WTC11 (cell line): ENCODE data around the gene TTC39A. TPM values are rescaled to one million over a fixed set of nuclear protein-coding genes. Genes with fewer than 3 reads are reported as not detected.
A peak's percentile ranks its signal among the peaks of the same experiment; 100 is the strongest.

ENCODE experiments used
- ATAC-seq: fragments of 200-7000 bp; cut with Tn5 transposase; 2 replicates; pipeline ENCODE4 v1.10.0; 2021; ENCODE audit warnings: mild to moderate bottlenecking, moderate library complexity
- CTCF ChIA-PET: fragments of 300-600 bp; sonication (Branson Sonifier 250); formaldehyde crosslinking; loops from one replicate; lab custom pipeline; 2021; ENCODE audit warnings: antibody characterized with exemption; lab: Charles Lee
- POLR2A ChIA-PET: fragments of 350-600 bp; sonication (Branson Sonifier 250); formaldehyde crosslinking; loops from one replicate; lab custom pipeline; 2021; ENCODE audit warnings: antibody characterized with exemption; lab: Charles Lee
- DNase-seq: peaks from one replicate; pipeline ENCODE4 v3.0.0; 2021; ENCODE audit warnings: low spot score
- H3K27ac Mint-ChIP-seq: 2 replicates; pipeline ENCODE4 v1.8.0; 2021; ENCODE audit warnings: mixed read lengths
- H3K27me3 Mint-ChIP-seq: 2 replicates; pipeline ENCODE4 v1.8.0; 2021; ENCODE audit warnings: low read depth, mild to moderate bottlenecking, moderate library complexity, mixed read lengths
- H3K36me3 Mint-ChIP-seq: 2 replicates; pipeline ENCODE4 v1.8.0; 2021; ENCODE audit warnings: mixed read lengths
- H3K4me1 Mint-ChIP-seq: 2 replicates; pipeline ENCODE4 v1.8.0; 2022; ENCODE audit warnings: mixed read lengths
- H3K4me3 Mint-ChIP-seq: 2 replicates; pipeline ENCODE4 v1.8.0; 2021; ENCODE audit warnings: mild to moderate bottlenecking, moderate library complexity, mixed read lengths
- H3K9me3 Mint-ChIP-seq: 2 replicates; pipeline ENCODE4 v1.8.0; 2021; ENCODE audit warnings: mixed read lengths
- ATF2 ChIP-seq: sonication (generic); formaldehyde crosslinking; IDR thresholded peaks from 2 replicates; pipeline ENCODE4 v1.8.1; 2022; ENCODE audit warnings: low read depth, missing genetic modification reagents, borderline replicate concordance
- CDX4 ChIP-seq: fragments of 250-450 bp; sonication (Bioruptor Pico); IDR thresholded peaks from 2 replicates; pipeline ENCODE4 v1.9.0; 2021; ENCODE audit warnings: moderate library complexity, mild to moderate bottlenecking, inconsistent platforms, borderline replicate concordance
- CREB1 ChIP-seq: sonication (generic); formaldehyde crosslinking; IDR thresholded peaks from 2 replicates; pipeline ENCODE4 v1.8.0; 2023; ENCODE audit warnings: mild to moderate bottlenecking, missing genetic modification reagents
- HMGXB4 ChIP-seq: sonication (generic); formaldehyde crosslinking; IDR thresholded peaks from 2 replicates; pipeline ENCODE4 v1.8.1; 2023; ENCODE audit warnings: mild to moderate bottlenecking, moderate library complexity, missing genetic modification reagents
- KAT7 ChIP-seq: sonication (generic); formaldehyde crosslinking; IDR thresholded peaks from 2 replicates; pipeline ENCODE4 v1.8.1; 2023; ENCODE audit warnings: missing genetic modification reagents, mild to moderate bottlenecking, borderline replicate concordance
- MAX ChIP-seq: sonication (generic); formaldehyde crosslinking; IDR thresholded peaks from 2 replicates; pipeline ENCODE4 v1.8.0; 2022; ENCODE audit warnings: mild to moderate bottlenecking, missing genetic modification reagents
- MYBL2 ChIP-seq: sonication (generic); formaldehyde crosslinking; IDR thresholded peaks from 2 replicates; pipeline ENCODE4 v1.8.1; 2023; ENCODE audit warnings: mild to moderate bottlenecking, moderate library complexity, missing genetic modification reagents
- NR3C1 ChIP-seq: sonication (generic); formaldehyde crosslinking; conservative IDR thresholded peaks from 2 replicates; pipeline ENCODE4 v1.8.1; 2023; ENCODE audit warnings: low read depth, mild to moderate bottlenecking, missing genetic modification reagents
- RORB ChIP-seq: fragments of 250-450 bp; sonication (Bioruptor Pico); IDR thresholded peaks from 2 replicates; pipeline ENCODE4 v1.9.0; 2021; ENCODE audit warnings: mild to moderate bottlenecking
- SMAD3 ChIP-seq: sonication (generic); formaldehyde crosslinking; IDR thresholded peaks from 2 replicates; pipeline ENCODE4 v1.8.0; 2022; ENCODE audit warnings: missing genetic modification reagents, mild to moderate bottlenecking, borderline replicate concordance
- SMAD4 ChIP-seq: sonication (generic); formaldehyde crosslinking; IDR thresholded peaks from 2 replicates; pipeline ENCODE4 v1.8.0; 2022; ENCODE audit warnings: mild to moderate bottlenecking, missing genetic modification reagents
- SP1 ChIP-seq: sonication (generic); formaldehyde crosslinking; conservative IDR thresholded peaks from 2 replicates; pipeline ENCODE4 v1.8.1; 2022; ENCODE audit warnings: missing genetic modification reagents
- TCF7 ChIP-seq: sonication (generic); formaldehyde crosslinking; IDR thresholded peaks from 2 replicates; pipeline ENCODE4 v1.8.0; 2022; ENCODE audit warnings: mild to moderate bottlenecking, low read depth, missing genetic modification reagents, moderate library complexity
- USF1 ChIP-seq: sonication (generic); formaldehyde crosslinking; IDR thresholded peaks from 2 replicates; pipeline ENCODE4 v1.8.0; 2022; ENCODE audit warnings: mild to moderate bottlenecking, missing genetic modification reagents
- ZNF121 ChIP-seq: sonication (generic); formaldehyde crosslinking; IDR thresholded peaks from 2 replicates; pipeline ENCODE4 v1.8.0; 2023; ENCODE audit warnings: missing genetic modification reagents
- ZNF416 ChIP-seq: fragments of 250-450 bp; sonication (Bioruptor Pico); IDR thresholded peaks from 2 replicates; pipeline ENCODE4 v1.9.0; 2021; ENCODE audit warnings: mild to moderate bottlenecking, inconsistent platforms
- ZNF423 ChIP-seq: fragments of 250-450 bp; sonication (Bioruptor Pico); IDR thresholded peaks from 2 replicates; pipeline ENCODE4 v2.1.2; 2022; ENCODE audit warnings: mild to moderate bottlenecking, moderate library complexity
- total RNA-seq: library from RNA; stranded (reverse); gene quantifications from 3 replicates; pipeline ENCODE4 v1.2.3, GENCODE V29; 2021
- TF ChIP-seq, protein P1 (sequence below): fragments of 250-450 bp; sonication (Bioruptor Pico); IDR thresholded peaks from 2 replicates; pipeline ENCODE4 v2.1.2; 2022; ENCODE audit warnings: mild to moderate bottlenecking, moderate library complexity
- TF ChIP-seq, protein P2 (sequence below): sonication (generic); formaldehyde crosslinking; IDR thresholded peaks from 2 replicates; pipeline ENCODE4 v1.8.1; 2022; ENCODE audit warnings: mild to moderate bottlenecking, missing genetic modification reagents, moderate library complexity, borderline replicate concordance
- TF ChIP-seq, protein P3 (sequence below): sonication (generic); formaldehyde crosslinking; IDR thresholded peaks from 2 replicates; pipeline ENCODE4 v1.8.0; 2022; ENCODE audit warnings: mild to moderate bottlenecking, missing genetic modification reagents
- TF ChIP-seq, protein P4 (sequence below): sonication (generic); formaldehyde crosslinking; IDR thresholded peaks from 2 replicates; pipeline ENCODE4 v1.8.1; 2023; ENCODE audit warnings: mild to moderate bottlenecking, missing genetic modification reagents

TTC39A gene
- total RNA-seq, 1 experiment from 2014 or later, result 3.4 TPM

DNA sequence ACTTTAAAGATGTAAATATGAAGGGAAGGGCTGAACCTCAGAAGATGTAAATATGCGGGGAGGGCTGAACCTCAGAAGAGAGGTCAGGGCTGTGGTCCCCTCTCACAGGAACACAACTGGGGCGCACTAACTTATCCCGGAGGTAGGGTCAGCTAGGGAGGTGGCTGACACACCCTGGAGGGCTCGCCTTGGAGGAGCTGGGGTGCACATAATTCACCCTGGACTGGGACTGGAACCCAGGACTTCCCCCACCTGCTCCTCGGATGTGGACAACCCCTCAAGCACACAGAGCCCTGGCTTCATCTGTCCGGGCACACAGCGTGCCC is 13.9 kb upstream of the TTC39A start (continued):
- no peak for TF ChIP-seq ZNF416
- TF ChIP-seq CREB1, result no peak
- TF ChIP-seq, protein P1, sequence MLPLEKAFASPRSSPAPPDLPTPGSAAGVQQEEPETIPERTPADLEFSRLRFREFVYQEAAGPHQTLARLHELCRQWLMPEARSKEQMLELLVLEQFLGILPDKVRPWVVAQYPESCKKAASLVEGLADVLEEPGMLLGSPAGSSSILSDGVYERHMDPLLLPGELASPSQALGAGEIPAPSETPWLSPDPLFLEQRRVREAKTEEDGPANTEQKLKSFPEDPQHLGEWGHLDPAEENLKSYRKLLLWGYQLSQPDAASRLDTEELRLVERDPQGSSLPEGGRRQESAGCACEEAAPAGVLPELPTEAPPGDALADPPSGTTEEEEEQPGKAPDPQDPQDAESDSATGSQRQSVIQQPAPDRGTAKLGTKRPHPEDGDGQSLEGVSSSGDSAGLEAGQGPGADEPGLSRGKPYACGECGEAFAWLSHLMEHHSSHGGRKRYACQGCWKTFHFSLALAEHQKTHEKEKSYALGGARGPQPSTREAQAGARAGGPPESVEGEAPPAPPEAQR, result no peak
- no peak for TF ChIP-seq USF1 (CRISPR knock-in tag)

GRCh38 chr1:51343624-51344023 is 13.3 kb upstream of the TTC39A start:
- no peaks in the 10 kb centered on the region for H3K36me3 Mint-ChIP-seq
- CTCF ChIA-PET, result interaction anchor here (0.6 to 4.7 kb wide), 3 partner anchors 17 to 258 kb away, joined by 3 to 15 read pairs (median 9); no protein-coding TSS in a partner anchor
- peaks cover 22% of the 10 kb centered on the region for H3K27me3 Mint-ChIP-seq
- H3K9me3 Mint-ChIP-seq, result no peaks in the 10 kb centered on the region
- no peak for DNase-seq
- H3K27ac Mint-ChIP-seq, result no peak overlapping the region
- POLR2A ChIA-PET, result no interaction called here
- no peak for ATAC-seq
- H3K4me1 Mint-ChIP-seq, result peaks cover 14% of the 10 kb centered on the region
- TF ChIP-seq MAX (CRISPR knock-in tag) (no peak), ZNF121 (CRISPR knock-in tag) (peak; percentile 25; the same call in 1 of the 2 replicates)
- H3K4me3 Mint-ChIP-seq, result peak overlapping the region; percentile 58

DNA sequence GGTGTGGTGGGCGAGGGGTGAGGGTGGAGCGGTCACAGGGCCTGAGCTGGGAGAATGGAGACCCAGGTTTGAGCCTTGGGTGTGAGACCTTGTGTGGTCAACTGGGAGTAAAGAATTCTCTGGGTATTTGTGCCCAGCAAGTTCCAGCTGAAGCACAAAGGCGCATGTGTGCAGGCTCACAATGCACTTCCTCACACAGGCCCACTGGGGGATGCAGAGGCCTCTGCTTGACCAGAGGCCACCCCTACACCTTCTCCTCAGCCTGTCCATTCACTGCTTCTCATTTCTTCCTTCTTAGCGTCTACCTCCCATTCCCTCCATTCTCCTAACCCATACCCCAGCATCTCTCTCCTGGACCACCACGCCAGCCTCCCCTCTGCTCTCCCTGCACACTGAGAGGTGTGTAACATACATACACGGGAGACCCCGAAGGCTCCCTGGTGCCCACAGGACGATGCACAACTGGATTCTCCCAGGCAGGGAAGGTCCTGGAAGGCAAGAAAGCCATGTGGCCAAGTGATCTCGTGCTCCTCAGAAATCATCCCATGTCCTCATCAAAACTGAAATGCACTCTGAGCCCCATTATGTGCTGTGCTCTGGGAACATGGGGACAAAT is 12.3 kb upstream of the TTC39A start:
- H3K4me3 Mint-ChIP-seq, result no peak overlapping the region
- peaks cover 22% of the 10 kb centered on the region for H3K27me3 Mint-ChIP-seq
- DNase-seq (no peak), ATAC-seq (no peak)
- ChIA-PET CTCF (interaction anchor here (4.7 kb wide), 1 partner anchor 46 kb away, joined by 15 read pairs; no protein-coding TSS in a partner anchor), POLR2A (no interaction called here)
- H3K36me3 Mint-ChIP-seq, result no peaks in the 10 kb centered on the region
- no peaks in the 10 kb centered on the region for H3K9me3 Mint-ChIP-seq
- no peak overlapping the region for H3K27ac Mint-ChIP-seq
- H3K4me1 Mint-ChIP-seq, result peaks cover 14% of the 10 kb centered on the region
- TF ChIP-seq, protein P2, sequence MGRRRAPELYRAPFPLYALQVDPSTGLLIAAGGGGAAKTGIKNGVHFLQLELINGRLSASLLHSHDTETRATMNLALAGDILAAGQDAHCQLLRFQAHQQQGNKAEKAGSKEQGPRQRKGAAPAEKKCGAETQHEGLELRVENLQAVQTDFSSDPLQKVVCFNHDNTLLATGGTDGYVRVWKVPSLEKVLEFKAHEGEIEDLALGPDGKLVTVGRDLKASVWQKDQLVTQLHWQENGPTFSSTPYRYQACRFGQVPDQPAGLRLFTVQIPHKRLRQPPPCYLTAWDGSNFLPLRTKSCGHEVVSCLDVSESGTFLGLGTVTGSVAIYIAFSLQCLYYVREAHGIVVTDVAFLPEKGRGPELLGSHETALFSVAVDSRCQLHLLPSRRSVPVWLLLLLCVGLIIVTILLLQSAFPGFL (CRISPR knock-in tag), result no peak
- no peak for TF ChIP-seq SMAD3 (CRISPR knock-in tag)
- TF ChIP-seq, protein P3, sequence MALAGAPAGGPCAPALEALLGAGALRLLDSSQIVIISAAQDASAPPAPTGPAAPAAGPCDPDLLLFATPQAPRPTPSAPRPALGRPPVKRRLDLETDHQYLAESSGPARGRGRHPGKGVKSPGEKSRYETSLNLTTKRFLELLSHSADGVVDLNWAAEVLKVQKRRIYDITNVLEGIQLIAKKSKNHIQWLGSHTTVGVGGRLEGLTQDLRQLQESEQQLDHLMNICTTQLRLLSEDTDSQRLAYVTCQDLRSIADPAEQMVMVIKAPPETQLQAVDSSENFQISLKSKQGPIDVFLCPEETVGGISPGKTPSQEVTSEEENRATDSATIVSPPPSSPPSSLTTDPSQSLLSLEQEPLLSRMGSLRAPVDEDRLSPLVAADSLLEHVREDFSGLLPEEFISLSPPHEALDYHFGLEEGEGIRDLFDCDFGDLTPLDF (CRISPR knock-in tag), result no peak
- no peak for TF ChIP-seq CDX4 (CRISPR knock-in tag)
- no peak for TF ChIP-seq NR3C1 (CRISPR knock-in tag)
- no peak for TF ChIP-seq ZNF423 (CRISPR knock-in tag)
- TF ChIP-seq RORB (CRISPR knock-in tag), result no peak
- no peak for TF ChIP-seq HMGXB4 (CRISPR knock-in tag)
- no peak for TF ChIP-seq MYBL2 (CRISPR knock-in tag)
- TF ChIP-seq SMAD4 (CRISPR knock-in tag), result no peak
- no peak for TF ChIP-seq KAT7 (CRISPR knock-in tag)
- no peak for TF ChIP-seq TCF7 (CRISPR knock-in tag)
- no peak for TF ChIP-seq ATF2
- no peak for TF ChIP-seq MAX (CRISPR knock-in tag)
- TF ChIP-seq, protein P4, sequence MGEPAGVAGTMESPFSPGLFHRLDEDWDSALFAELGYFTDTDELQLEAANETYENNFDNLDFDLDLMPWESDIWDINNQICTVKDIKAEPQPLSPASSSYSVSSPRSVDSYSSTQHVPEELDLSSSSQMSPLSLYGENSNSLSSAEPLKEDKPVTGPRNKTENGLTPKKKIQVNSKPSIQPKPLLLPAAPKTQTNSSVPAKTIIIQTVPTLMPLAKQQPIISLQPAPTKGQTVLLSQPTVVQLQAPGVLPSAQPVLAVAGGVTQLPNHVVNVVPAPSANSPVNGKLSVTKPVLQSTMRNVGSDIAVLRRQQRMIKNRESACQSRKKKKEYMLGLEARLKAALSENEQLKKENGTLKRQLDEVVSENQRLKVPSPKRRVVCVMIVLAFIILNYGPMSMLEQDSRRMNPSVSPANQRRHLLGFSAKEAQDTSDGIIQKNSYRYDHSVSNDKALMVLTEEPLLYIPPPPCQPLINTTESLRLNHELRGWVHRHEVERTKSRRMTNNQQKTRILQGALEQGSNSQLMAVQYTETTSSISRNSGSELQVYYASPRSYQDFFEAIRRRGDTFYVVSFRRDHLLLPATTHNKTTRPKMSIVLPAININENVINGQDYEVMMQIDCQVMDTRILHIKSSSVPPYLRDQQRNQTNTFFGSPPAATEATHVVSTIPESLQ, result no peak
- TF ChIP-seq SP1 (CRISPR knock-in tag), result no peak
